ENCODE data around the gene TMEM212. TPM values are rescaled to one million over a fixed set of nuclear protein-coding genes. Genes with fewer than 3 reads are reported as not detected.

The TMEM212 gene
- total RNA-seq, 1 donor from 2014 or later: not detected

DNA sequence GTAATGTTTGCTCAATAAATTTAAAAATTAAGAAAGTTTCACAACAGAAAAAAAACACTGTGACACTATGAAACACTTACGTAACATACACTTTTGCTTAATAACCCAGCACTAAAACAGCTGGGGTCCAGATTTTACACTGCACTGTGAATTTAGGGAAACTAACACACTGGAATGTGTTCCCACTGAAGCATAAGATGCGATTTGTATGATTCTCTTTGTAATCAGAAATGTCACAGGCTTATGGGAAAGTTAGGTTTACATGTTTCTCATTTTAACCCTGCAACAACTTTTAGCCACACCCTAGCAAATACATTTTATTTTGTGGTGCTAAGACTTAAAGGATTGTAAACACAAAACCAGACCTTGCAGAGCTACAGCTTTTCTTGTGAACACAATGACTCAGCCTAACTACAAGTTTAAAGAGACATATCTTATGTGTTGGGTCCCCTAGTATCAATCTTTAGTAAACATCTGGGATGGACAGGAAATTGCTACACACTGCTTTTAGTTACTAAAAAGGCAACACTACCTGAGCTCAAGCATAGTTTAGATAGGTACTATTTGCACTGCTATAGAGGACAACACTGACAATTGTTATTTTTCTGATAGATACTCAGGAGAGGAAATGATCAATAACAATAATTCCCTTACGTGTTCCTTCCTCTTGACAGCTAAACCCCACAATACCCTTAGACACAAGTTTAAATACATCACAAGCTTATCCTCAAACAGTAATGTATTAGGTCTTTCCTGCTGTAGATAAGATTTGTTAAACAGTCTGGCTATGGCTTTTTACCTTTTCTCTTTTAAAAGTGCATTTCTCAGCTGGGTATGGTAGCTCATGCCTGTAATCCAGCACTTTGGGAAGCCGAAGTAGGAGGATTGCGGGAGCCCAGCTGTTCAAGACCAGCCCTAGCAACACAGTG lies 36.7 kb upstream of the TMEM212 start:
- no peaks in the 10 kb centered on the region for H3K27me3 Mint-ChIP-seq
- peak overlapping the region; percentile 43 for H3K4me3 Mint-ChIP-seq (ENCODE audit: low read depth)
- H3K9me3 Mint-ChIP-seq (ENCODE audit: low read depth): peaks cover 10% of the 10 kb centered on the region
- TF ChIP-seq, protein P1, sequence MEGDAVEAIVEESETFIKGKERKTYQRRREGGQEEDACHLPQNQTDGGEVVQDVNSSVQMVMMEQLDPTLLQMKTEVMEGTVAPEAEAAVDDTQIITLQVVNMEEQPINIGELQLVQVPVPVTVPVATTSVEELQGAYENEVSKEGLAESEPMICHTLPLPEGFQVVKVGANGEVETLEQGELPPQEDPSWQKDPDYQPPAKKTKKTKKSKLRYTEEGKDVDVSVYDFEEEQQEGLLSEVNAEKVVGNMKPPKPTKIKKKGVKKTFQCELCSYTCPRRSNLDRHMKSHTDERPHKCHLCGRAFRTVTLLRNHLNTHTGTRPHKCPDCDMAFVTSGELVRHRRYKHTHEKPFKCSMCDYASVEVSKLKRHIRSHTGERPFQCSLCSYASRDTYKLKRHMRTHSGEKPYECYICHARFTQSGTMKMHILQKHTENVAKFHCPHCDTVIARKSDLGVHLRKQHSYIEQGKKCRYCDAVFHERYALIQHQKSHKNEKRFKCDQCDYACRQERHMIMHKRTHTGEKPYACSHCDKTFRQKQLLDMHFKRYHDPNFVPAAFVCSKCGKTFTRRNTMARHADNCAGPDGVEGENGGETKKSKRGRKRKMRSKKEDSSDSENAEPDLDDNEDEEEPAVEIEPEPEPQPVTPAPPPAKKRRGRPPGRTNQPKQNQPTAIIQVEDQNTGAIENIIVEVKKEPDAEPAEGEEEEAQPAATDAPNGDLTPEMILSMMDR (IDR thresholded peaks at IDR 0.05; ENCODE audit: unreplicated experiment): no peak
- no peak for DNase-seq (ENCODE audit: low spot score, unreplicated experiment)
- peaks cover 13% of the 10 kb centered on the region for H3K36me3 Mint-ChIP-seq (ENCODE audit: insufficient read depth)
- peaks cover 48% of the 10 kb centered on the region for H3K4me1 Mint-ChIP-seq (ENCODE audit: low read depth)
- H3K27ac Mint-ChIP-seq: peak overlapping the region; percentile 95

DNA sequence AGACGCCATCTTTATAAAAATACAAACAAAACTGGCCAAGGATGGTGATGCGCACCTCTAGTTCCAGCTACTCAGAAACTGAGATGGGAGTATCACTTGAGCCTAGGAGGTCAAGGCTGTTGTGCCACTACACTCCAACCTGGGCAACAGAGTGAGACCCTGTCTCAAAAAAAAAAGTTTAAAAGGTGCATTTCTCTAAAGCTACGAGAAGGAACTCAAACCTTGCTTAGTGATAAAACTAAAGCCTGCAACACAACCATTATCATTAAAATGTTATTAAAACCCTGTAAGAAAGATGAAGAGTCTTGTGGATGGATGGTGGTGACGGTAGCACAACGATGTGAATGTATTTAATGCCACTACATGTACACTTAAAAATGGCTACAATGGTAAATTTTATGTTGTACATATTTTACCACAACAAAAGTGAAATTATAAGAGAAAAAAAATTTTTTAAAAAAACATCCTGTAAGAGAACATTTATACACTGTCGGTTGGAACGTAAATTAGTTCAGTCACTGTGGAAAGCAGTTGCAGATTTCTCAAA lies 35.9 kb upstream of the TMEM212 start:
- no peak for DNase-seq (ENCODE audit: low spot score, unreplicated experiment)
- H3K27me3 Mint-ChIP-seq: no peaks in the 10 kb centered on the region
- H3K27ac Mint-ChIP-seq: peak overlapping the region; percentile 95
- H3K4me3 Mint-ChIP-seq (ENCODE audit: low read depth): peak overlapping the region; percentile 43
- peaks cover 45% of the 10 kb centered on the region for H3K4me1 Mint-ChIP-seq (ENCODE audit: low read depth)
- H3K36me3 Mint-ChIP-seq (ENCODE audit: insufficient read depth): peaks cover 13% of the 10 kb centered on the region
- TF ChIP-seq, protein P1 (IDR thresholded peaks at IDR 0.05; ENCODE audit: unreplicated experiment): no peak
- peaks cover 10% of the 10 kb centered on the region for H3K9me3 Mint-ChIP-seq (ENCODE audit: low read depth)

DNA sequence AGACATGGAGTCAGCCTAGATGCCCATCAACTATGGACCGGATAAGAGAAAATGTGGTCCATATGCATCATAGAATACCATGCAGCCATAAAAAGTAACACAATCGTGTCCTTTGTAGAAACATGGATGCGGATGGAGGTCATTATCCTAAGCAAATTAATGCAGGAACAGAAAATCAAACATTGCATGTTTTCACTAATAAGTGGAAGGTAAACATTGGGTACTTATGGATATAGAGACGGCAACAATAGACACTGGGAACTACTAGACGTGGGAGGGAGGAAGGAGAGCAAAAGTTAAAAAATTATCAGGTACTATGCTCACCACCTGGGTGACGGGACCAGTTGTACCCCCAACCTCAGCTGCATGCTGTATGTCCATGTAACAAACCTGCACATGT lies 35.3 kb upstream of the TMEM212 start:
- Mint-ChIP-seq H3K9me3 (ENCODE audit: low read depth) (peaks cover 10% of the 10 kb centered on the region), H3K27ac (no peak overlapping the region), H3K4me1 (ENCODE audit: low read depth) (peaks cover 40% of the 10 kb centered on the region), H3K27me3 (no peaks in the 10 kb centered on the region), H3K36me3 (ENCODE audit: insufficient read depth) (peaks cover 10% of the 10 kb centered on the region), H3K4me3 (ENCODE audit: low read depth) (peak overlapping the region; percentile 65)
- DNase-seq (ENCODE audit: low spot score, unreplicated experiment): no peak
- TF ChIP-seq, protein P1 (IDR thresholded peaks at IDR 0.05; ENCODE audit: unreplicated experiment): no peak

DNA sequence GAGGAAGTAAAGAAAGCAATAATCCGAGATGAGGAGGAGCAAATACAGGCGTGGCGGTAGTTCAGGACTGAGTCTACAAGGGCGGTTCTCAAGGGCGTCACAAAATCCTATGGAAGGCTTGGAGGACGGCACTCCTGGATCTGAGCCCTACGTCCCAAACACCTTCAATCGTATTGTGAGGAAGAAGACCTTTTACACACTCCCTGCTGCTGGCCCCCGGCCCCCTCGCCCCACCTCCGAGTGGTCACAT lies 33.6 kb upstream of the TMEM212 start:
- Mint-ChIP-seq H3K27ac (peak overlapping the region; percentile 95), H3K36me3 (ENCODE audit: insufficient read depth) (peaks cover 6% of the 10 kb centered on the region), H3K27me3 (no peaks in the 10 kb centered on the region), H3K9me3 (ENCODE audit: low read depth) (peaks cover 5% of the 10 kb centered on the region), H3K4me1 (ENCODE audit: low read depth) (peaks cover 35% of the 10 kb centered on the region), H3K4me3 (ENCODE audit: low read depth) (peak overlapping the region; percentile 78)
- no peak for DNase-seq (ENCODE audit: low spot score, unreplicated experiment)
- TF ChIP-seq, protein P1 (IDR thresholded peaks at IDR 0.05; ENCODE audit: unreplicated experiment): no peak

DNA sequence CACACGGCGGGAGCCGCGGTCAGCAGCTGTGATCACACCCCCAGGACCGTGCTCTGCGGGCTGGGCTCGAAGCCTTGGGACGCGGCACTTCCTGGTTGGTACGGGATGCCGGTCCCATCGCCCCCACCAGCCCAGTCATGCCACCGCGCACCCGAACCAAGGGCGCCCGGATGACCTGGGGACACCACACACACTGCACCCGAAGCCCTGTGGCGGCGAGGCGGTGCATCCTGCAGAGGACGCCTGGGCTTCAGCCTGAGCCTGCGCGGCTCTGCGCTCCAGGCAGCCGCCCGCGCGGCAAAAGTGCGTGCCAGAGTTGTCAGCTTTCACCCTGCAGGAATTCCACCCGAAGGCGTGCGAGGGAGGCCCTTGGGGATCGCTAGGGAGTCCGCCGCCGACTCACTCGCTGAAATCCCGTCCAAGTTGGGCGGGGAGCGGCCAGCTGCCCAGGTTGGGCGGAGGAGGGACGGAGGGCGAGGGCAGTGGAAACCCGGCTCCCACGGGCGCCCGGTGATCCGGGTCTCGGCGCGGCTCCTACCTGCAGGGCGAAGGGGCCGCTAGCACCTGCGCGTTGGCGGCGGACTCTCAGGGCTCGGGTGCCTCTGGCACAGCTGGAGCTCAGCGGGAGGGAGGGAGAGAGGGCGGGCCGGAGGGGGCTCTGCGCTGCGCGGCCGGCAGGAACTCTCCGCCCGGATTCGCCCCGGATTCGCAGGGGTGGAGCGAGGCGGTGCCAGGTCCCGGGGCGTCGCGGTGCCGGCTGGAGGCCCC lies 33.1 kb upstream of the TMEM212 start, which contains the start of gene PLD1:
TSS of gene PLD1 (minus strand) at position 623 of the 768 bp plus-strand sequence. CDS start 72,432 bp downstream, outside the sequence.
- peak; percentile 76 for DNase-seq (ENCODE audit: low spot score, unreplicated experiment)
- TF ChIP-seq, protein P1 (IDR thresholded peaks at IDR 0.05; ENCODE audit: unreplicated experiment): no peak
- H3K27ac Mint-ChIP-seq: peak within 1 kb of the TSS; percentile 97

More for the DNA sequence above, 33.1 kb upstream of the TMEM212 start, which contains the start of gene PLD1:
- Mint-ChIP-seq H3K27me3 (no peaks in the 10 kb centered on the region), H3K4me3 (ENCODE audit: low read depth) (peak within 1 kb of the TSS; percentile 78), H3K9me3 (ENCODE audit: low read depth) (peaks cover 5% of the 10 kb centered on the region), H3K36me3 (ENCODE audit: insufficient read depth) (peaks cover 4% of the 10 kb centered on the region), H3K4me1 (ENCODE audit: low read depth) (peaks cover 31% of the 10 kb centered on the region)

Data from progenitor cell of endocrine pancreas (in vitro differentiated cells).